Suprapubic skin (tissue), 3 donors: ENCODE data around the gene HUS1B.

ENCODE experiments used
- POLR2A ChIP-seq, 2 donors: fragments of 450-650 bp; IDR thresholded peaks; one replicate each; pipeline ENCODE4 v1.6.1; 2017; ENCODE audit warnings: antibody characterized with exemption in 2 of 2, mild to moderate bottlenecking in 2 of 2, moderate library complexity in 2 of 2
- TF ChIP-seq, protein P1 (sequence below), 2 donors: fragments of 200-600 bp in 1 of 2; fragments of 450-650 bp in 1 of 2; sonication (generic) in 1 of 2; IDR thresholded peaks; one replicate each; pipeline ENCODE4 v1.5.1; 2016 to 2019; ENCODE audit warnings: antibody characterized with exemption in 2 of 2, mild to moderate bottlenecking in 1 of 2, moderate library complexity in 1 of 2

DNA sequence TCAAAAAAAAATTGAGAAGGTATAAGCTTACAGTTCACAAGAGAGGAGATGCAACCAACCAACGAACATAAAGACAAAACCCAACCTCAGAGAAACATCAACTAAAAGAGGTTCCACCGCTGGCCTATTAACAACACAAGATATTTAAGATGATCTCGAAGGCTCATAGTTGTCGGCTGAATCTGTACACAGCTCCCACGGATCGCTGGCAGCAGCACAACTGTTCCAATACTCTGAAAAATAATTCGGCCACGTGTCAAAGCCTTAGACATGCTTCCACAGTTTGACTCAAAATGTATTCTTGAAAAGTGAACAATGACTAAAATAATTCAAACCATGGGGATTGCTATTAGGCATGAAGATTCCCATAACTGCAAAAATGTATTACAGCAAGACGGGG lies 22.4 kb upstream of the HUS1B start:
- TF ChIP-seq, protein P1, sequence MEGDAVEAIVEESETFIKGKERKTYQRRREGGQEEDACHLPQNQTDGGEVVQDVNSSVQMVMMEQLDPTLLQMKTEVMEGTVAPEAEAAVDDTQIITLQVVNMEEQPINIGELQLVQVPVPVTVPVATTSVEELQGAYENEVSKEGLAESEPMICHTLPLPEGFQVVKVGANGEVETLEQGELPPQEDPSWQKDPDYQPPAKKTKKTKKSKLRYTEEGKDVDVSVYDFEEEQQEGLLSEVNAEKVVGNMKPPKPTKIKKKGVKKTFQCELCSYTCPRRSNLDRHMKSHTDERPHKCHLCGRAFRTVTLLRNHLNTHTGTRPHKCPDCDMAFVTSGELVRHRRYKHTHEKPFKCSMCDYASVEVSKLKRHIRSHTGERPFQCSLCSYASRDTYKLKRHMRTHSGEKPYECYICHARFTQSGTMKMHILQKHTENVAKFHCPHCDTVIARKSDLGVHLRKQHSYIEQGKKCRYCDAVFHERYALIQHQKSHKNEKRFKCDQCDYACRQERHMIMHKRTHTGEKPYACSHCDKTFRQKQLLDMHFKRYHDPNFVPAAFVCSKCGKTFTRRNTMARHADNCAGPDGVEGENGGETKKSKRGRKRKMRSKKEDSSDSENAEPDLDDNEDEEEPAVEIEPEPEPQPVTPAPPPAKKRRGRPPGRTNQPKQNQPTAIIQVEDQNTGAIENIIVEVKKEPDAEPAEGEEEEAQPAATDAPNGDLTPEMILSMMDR (IDR thresholded peaks at IDR 0.05), result no peak
- no peak for TF ChIP-seq POLR2A (IDR thresholded peaks at IDR 0.05)
